BJ (cell line): Measurements from ENCODE around the gene RFX1. TPM values are rescaled to one million over a fixed set of nuclear protein-coding genes. Genes with fewer than 3 reads are reported as not detected.
"Not testable (repeated sequence)": the region's sequence is repeated elsewhere in the genome, so short reads cannot be mapped to it uniquely, and the experiment has no call there.

Experiments used
- CTCF ChIA-PET: fragments of 350-600 bp; formaldehyde crosslinking; extraction: SDS; loops from one replicate; lab custom pipeline; 2021; ENCODE audit warnings: antibody characterized with exemption, inconsistent platforms; lab: Yijun Ruan, JAX
- POLR2A ChIA-PET: fragments of 300-600 bp; sonication (Branson Sonifier 250); formaldehyde crosslinking; extraction: SDS; loops from one replicate; lab custom pipeline; 2021; ENCODE audit warnings: antibody characterized with exemption; lab: Charles Lee
- DNase-seq: peaks from one replicate; pipeline ENCODE4 v3.0.0-alpha.2; 2011; ENCODE audit warnings: low read depth
- H3K27me3 ChIP-seq: 2 replicates; pipeline ENCODE4 v1.6.0; 2011; ENCODE audit warnings: low read length; ENCODE audit not compliant: control insufficient read depth, insufficient read depth
- H3K36me3 ChIP-seq: 2 replicates; pipeline ENCODE4 v1.5.1; 2011; ENCODE audit warnings: low read length; ENCODE audit not compliant: control insufficient read depth, insufficient read depth
- H3K4me3 ChIP-seq: 2 replicates; pipeline ENCODE4 v1.5.1; 2011; ENCODE audit warnings: low read depth, mild to moderate bottlenecking, control low read depth, low read length
- CTCF ChIP-seq: IDR thresholded peaks from 2 replicates; pipeline ENCODE4 v1.5.1; 2011; ENCODE audit warnings: low read depth, mild to moderate bottlenecking, control low read depth, inconsistent platforms, low read length, moderate library complexity; ENCODE audit not compliant: insufficient read depth
- polyA plus RNA-seq: library from polyadenylated mRNA; depleted of rRNA; stranded (reverse); fragments of >200 nt; gene quantifications from 2 replicates; pipeline ENCODE4 v1.2.3, GENCODE V29; 2011

The RFX1 gene
- polyA plus RNA-seq, 1 experiment = 0.78 TPM

GRCh38 chr19:13977803-13978202 is 28.3 kb downstream of the RFX1 start:
- CTCF ChIA-PET = interaction anchor here (0.5 to 1.2 kb wide), 3 partner anchors 16 to 504 kb away, joined by 3 read pairs; no protein-coding TSS in a partner anchor
- POLR2A ChIA-PET = no interaction called here
- no peak for TF ChIP-seq CTCF
- Histone ChIP-seq H3K4me3 (no peak overlapping the region), H3K27me3 (no peaks in the 10 kb centered on the region), H3K36me3 (peaks cover 10% of the 10 kb centered on the region)
- DNase-seq = no peak

GRCh38 chr19:13976446-13976845 is 29.7 kb downstream of the RFX1 start:
- Histone ChIP-seq H3K36me3 (peaks cover 6% of the 10 kb centered on the region), H3K4me3 (no peak overlapping the region), H3K27me3 (no peaks in the 10 kb centered on the region)
- POLR2A ChIA-PET = no interaction called here
- no peak for TF ChIP-seq CTCF
- no peak for DNase-seq
- CTCF ChIA-PET = no interaction called here

- Histone ChIP-seq H3K36me3 (peaks cover 6% of the 10 kb centered on the region), H3K27me3 (no peaks in the 10 kb centered on the region), H3K4me3 (no peak overlapping the region)
- DNase-seq = no peak
- CTCF ChIA-PET = no interaction called here
- TF ChIP-seq CTCF = no peak
- POLR2A ChIA-PET = no interaction called here
Measured at GRCh38 chr19:13975870-13976269, 30.2 kb downstream of the RFX1 start.

- Histone ChIP-seq H3K27me3 (no peaks in the 10 kb centered on the region), H3K4me3 (no peak overlapping the region), H3K36me3 (peaks cover 9% of the 10 kb centered on the region)
- CTCF ChIA-PET = interaction anchor here (1.1 kb wide), 1 partner anchor 30 kb away, joined by 3 read pairs; no protein-coding TSS in a partner anchor
- POLR2A ChIA-PET = no interaction called here
- DNase-seq = no peak
- TF ChIP-seq CTCF = no peak
Measured at GRCh38 chr19:13974073-13974472, 32.0 kb downstream of the RFX1 start.

- H3K36me3 ChIP-seq = peaks cover 12% of the 10 kb centered on the region
- H3K27me3 ChIP-seq, DNase-seq, POLR2A ChIA-PET, H3K4me3 ChIP-seq: not testable (repeated sequence)
- CTCF ChIA-PET = interaction anchor here (0.6 to 1.2 kb wide), 3 partner anchors 13 to 64 kb away, joined by 3 read pairs; no protein-coding TSS in a partner anchor
Measured at GRCh38 chr19:13973479-13973878, 32.6 kb downstream of the RFX1 start.

GRCh38 chr19:13972368-13973155 is 33.6 kb downstream of the RFX1 start:
- POLR2A ChIA-PET = no interaction called here

GRCh38 chr19:13971868-13972267 is 34.3 kb downstream of the RFX1 start:
- DNase-seq, H3K27me3 ChIP-seq, H3K4me3 ChIP-seq, POLR2A ChIA-PET: not testable (repeated sequence)
- CTCF ChIA-PET = interaction anchor here (0.6 kb wide), 1 partner anchor 83 kb away, joined by 3 read pairs; no protein-coding TSS in a partner anchor
- peaks cover 15% of the 10 kb centered on the region for H3K36me3 ChIP-seq

More at GRCh38 chr19:13972368-13973155, 33.6 kb downstream of the RFX1 start:
- H3K36me3 ChIP-seq = peaks cover 13% of the 10 kb centered on the region
- no peaks in the 10 kb centered on the region for H3K27me3 ChIP-seq
- no peak for TF ChIP-seq CTCF
- CTCF ChIA-PET = interaction anchor here (0.6 to 1.2 kb wide), 2 partner anchors 19 to 82 kb away, joined by 3 read pairs; no protein-coding TSS in a partner anchor
- no peak overlapping the region for H3K4me3 ChIP-seq
- no peak for DNase-seq
